GM19372 (cell line): Measurements from ENCODE around the gene HELZ2.

Experiments used
- ATAC-seq: cut with Tn5 transposase; IDR thresholded peaks from one replicate; pipeline ENCODE4 v1.9.1; 2021; ENCODE audit warnings: mild to moderate bottlenecking, low read depth, moderate library complexity; ENCODE audit not compliant: unreplicated experiment

The HELZ2 gene

DNA sequence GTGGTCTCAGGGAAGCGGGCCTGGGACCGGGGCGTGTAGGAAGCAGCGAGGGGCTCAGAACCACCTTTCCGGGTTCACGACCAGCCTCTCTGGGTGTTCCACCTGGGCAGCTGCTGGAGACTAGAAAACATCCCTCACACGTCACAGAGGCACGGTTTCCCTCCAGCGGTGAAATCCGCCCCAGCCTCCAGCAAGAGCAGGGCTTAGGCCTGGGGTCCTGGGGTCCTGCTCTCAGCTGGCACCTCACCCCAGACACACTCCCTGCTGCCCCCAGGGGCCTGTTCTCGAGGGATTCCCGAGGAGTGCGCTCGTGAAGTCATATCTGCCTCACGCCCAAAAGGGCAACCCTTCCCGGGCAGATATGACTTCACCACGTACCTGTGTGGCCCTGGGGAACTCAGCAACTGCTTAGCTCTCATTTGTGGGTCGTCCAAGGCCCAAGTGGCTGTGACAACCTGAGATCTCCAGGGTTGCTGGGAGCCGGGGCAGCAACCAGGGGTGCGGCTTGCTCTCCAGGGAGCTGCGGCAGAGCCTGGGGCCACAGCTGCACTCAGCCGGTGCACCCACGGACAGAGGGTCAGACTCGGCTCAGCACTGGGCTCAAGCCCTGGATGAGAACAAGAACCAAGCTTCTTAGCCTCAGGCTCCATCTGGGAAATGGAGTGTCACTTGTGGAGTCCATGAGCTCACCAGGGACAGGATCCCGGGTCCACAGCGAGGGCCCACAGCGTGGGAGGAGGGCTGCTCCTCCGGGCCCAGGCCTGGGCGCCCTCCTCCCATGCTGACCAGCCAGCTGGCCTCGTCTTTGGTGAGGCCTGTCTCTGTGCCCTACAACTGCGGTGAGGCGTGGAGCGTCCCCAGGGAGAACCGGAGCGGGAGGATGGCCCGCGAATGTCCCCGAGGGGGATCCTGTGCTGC is 19.4 kb downstream of the HELZ2 start:
- no peak for ATAC-seq

DNA sequence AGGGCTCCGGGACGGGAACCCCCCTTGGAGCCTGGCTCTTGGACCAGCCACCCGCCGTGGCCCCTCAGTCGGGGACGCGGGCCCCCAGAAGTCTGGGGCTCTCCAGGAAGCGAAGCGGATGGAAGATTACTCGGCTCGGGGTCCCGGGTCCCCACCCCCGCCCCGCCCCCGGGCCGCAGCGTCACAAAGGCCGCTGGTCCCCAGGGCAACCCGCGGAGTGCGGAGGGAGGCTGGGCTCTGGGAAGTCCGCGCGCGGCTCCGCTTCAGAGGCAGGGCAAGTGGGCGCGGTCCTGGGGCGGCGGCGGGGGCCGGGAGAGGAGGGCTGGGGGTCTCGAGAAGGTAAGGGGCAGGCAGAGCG is 20.1 kb downstream of the HELZ2 start, which contains the start of gene FNDC11:
FNDC11 (plus strand) TSS at position 227 of the 358 bp plus-strand sequence. CDS start 1,505 bp downstream, outside the sequence.
- no peak for ATAC-seq

DNA sequence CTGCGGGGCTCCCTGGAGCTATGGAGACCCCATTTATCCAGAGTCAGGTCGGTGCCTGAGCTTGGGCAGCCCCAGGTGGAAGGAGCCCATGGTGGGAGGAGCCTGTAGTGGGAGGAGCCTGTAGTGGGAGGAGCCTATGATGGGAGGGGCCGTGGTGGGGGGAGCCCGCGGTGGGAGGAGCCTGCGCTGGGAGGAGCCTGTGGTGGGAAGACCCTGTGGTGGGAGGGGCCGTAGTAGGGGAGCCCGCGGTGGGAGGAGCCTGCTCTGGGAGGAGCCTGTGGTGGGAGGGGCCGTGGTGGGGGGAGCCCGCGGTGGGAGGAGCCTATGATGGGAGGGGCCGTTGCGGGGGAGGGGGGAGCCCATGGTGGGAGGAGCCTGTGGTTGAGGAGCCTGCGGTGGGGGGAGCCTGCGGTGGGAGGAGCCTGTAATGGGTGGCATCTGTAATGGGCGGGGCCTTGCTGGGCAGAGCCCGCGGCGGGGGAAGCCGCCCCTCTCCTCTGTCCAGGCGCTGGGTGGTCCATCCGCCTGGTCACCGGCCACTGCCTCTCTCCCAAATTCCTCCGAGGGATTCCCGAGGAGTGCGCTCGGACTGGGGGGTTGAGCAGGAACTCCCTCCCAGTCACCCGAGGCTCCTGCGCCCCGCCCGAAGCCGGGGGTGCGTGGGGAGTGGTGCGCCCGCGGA is 20.6 kb downstream of the HELZ2 start:
- no peak for ATAC-seq

DNA sequence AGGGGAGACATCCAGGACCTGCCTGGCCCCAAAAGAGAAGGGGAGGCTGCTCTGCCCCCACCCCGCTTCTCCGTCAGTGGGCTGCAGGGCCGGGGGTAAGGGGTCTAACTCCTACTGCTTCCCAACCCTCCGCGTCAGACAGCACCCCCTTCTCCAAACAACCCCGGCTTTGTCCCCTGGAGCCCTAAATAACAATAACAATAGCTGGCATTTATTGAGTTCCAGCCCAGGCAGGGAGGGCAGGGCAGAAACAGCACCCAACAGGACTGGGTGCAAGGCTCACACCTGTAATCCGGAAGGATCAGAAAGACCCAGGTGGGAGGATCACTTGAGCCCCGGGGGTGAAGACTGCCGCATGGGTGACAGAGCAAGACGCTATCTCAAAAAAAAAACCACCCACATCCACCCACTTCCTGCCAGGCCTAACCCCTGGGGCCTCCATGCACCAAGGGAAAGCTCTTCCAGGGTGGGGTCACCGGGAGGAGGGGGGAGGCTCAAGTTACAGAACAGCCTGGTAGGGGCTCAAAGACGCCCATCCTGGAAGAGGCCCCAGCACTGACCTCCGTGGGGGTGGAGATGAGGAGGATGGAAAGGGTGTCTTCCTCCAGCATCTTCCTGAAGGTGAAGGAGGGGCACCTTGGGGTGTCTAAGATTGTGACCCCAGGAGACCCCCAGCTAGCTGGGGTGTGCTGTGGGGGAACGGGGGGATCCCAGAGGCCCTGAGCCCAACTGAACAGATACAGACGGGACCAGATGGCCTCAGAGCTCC is 21.4 kb downstream of the HELZ2 start:
- no peak for ATAC-seq

GRCh38 chr20:63551068-63551467 is 23.0 kb downstream of the HELZ2 start:
- ATAC-seq, result no peak

GRCh38 chr20:63549679-63550282 is 24.3 kb downstream of the HELZ2 start:
- ATAC-seq, result no peak

DNA sequence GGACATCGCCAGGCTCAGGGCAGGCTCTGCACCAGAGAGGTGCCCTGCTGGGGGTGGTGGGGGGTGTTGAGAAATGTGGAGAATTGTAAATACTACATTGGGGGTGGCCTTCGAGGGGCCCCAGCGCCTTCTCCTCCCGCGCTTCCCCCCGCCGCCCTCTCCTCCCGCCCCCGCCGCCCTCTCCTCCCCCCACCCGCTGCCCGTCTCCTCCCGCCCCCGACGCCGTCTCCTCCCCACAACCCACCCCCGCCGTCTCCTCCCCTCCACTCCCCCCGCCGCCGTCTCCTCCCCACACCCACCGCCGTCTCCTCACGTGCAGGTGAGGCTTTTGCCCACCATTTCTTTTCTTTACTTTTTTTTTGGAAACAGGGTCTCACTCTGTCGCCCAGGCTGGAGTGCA is 25.0 kb downstream of the HELZ2 start:
- no peak for ATAC-seq

GRCh38 chr20:63548542-63548941 is 25.5 kb downstream of the HELZ2 start:
- ATAC-seq, result no peak

GRCh38 chr20:63547725-63548480 is 26.1 kb downstream of the HELZ2 start, which contains the start of gene SRMS:
TSS of gene SRMS (minus strand) at chr20:63547749. CDS start at chr20:63547463, 286 bp downstream.
- ATAC-seq, result no peak

GRCh38 chr20:63546956-63547724 is 26.9 kb downstream of the HELZ2 start:
- ATAC-seq, result no peak

DNA sequence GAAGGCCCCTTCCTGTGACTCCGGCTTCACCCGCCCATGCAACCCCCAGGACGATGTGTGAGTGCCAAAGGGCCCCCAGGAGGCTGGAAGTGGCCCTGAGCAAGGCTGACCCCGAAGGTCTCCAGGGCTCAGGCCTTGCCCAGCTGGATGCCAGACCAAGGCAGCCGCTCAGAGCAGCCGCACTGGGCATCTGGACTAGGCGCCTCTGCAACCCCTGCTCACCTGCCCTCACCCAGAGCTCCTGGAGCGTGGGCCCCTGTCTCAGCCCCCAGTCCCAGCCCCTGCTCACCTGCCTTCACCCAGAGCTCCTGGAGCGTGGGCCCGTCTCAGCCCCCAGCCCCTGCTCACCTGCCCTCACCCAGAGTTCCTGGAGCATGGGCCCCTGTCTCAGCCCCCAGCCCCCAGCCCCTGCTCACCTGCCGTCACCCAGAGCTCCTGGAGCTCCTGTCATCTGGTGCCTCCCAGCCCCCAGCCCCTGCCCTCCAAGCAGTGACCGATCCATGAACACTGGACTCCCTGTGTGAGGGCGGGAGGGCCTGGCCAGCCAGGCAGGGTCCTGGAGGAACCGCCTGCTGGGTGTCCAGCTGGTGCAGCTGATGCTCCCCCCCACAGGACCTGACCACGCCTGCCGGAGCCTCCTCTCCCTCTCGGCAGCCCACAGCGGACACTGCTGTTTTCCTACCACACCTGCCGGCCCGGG is 27.6 kb downstream of the HELZ2 start:
- ATAC-seq, result no peak

GRCh38 chr20:63545814-63546213 is 28.2 kb downstream of the HELZ2 start:
- no peak for ATAC-seq

GRCh38 chr20:63544958-63545516 is 29.0 kb downstream of the HELZ2 start:
- ATAC-seq, result no peak

GRCh38 chr20:63544241-63544957 is 29.6 kb downstream of the HELZ2 start:
- ATAC-seq, result no peak

DNA sequence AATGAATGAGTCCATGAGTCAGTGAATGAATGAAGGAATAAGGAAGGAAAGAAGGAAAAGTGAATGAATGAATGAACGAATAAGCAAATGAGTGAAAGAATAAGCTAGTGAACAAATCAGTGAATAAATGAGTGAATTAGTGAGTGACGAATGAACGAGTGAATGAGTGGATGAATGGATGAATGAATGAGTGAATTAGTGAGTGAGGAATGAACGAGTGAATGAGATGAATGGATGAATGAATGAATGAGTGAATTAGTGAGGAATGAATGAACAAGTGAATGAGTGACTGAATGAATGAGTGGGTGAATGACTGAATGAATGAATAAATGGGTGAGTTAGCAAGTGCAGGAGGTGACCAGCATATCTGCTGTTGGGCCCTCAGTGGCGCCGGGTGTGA is 30.3 kb downstream of the HELZ2 start:
- no peak for ATAC-seq

- no peak for ATAC-seq
Measured at GRCh38 chr20:63543131-63543530, 30.9 kb downstream of the HELZ2 start.

- no peak for ATAC-seq
Measured at GRCh38 chr20:63542696-63543095, 31.3 kb downstream of the HELZ2 start.
